ENCODE results near the gene NEK10.

NEK10 gene

DNA sequence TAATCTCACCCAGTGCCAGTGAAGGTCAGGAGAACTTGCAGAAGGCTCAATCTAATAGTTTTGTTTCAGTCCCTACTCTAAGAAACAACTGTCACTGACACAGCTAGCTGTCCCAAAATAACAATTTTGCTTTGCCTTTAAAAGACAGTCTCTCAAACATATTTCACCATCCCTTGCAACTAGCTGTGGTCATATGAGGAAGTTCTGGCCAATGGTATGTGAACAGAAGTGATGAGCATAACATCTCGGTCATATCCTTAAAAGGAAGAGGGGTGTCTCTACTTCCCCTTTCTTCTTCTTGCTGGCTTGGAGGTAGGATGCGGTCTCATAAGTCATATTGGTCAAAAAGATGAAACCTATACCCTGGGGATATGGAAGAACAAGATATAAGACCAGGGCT lies 198.1 kb downstream of the NEK10 start:
- no peak for DNase-seq (ENCODE audit: low read depth in 2 of 2)

DNA sequence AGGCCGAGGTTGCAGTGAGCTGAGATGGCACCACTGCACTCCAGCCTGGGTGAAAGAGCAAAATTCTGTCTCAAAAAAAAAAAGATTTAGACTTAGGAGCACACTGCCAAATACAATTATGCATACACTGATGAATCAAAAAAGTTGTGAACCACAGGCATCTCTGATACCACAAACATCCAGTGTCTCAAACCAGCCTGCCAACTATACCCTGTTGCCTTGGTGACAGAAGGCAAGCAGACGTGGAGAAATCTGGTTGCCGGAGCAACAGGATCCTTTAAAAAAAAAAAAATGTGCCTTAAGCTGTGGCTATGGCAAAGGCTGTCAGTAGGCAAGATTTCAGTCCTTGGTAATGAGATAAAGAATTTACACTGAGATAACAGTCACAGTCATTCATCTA lies 202.3 kb downstream of the NEK10 start:
- DNase-seq (ENCODE audit: low read depth in 2 of 2): no peak

DNA sequence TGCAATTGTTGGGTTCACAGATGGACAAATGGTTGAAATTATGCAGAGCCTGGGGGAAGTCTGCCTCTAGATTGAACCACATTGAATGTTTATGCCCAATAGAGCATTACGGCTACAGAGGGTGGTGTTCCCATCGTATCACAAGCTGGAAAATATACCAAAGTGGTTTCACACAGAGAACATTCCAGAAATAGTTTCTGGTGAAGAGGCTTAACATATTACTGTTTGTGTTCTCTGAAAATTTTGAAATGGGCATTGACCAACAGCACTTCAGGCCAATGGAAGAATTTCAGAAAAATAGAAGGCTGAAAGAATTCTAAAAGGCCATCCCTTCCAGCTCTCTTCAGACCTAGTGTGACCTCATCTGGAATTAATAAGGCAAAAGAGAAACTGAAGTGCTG lies 203.9 kb downstream of the NEK10 start:
- DNase-seq (ENCODE audit: low read depth in 2 of 2): no peak

- no peak for DNase-seq (ENCODE audit: low read depth in 2 of 2)
Observed at GRCh38 chr3:27160779-27161287, 208.3 kb downstream of the NEK10 start.

DNA sequence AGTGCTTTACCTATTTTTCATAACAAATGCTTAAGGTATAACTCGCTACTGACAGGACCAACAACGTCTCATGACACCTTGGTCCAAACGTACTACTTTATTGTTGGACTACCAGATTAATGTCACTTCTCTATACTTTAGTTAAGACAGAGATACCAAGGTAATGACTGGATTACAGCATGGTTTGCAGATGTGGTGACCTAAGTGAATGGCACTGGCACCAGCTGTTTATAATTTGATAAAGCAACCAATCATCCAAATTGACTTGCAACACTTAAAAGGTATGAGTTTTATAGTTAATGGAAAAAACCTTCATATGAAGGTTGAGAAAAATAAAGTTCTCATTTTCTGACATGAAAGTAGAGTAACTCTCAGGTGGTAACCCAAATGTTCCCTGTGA lies 209.0 kb downstream of the NEK10 start:
- DNase-seq (ENCODE audit: low read depth in 2 of 2): no peak

- DNase-seq (ENCODE audit: low read depth in 2 of 2): no peak
Observed at GRCh38 chr3:27147215-27147614, 222.0 kb downstream of the NEK10 start.

DNA sequence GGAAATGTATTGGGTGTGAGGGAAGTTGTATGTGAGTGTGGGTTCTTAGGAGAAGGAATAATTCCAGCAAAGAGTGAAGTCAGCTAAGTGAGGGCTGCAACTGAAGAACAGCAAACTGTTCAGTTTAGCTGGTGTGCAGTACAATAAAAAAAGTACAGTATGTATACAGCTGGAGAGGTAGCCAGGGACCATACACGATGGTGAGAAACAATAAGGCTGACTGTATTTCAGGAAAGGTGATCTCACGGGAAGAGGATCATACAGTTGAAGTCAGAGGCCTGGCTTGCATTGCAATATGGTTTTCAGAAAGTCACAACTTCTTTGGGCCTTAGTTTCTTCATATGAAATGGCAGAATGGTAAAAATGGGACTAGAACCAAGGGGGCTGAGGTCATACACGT lies 222.4 kb downstream of the NEK10 start:
- DNase-seq (ENCODE audit: low read depth in 2 of 2): no peak

DNA sequence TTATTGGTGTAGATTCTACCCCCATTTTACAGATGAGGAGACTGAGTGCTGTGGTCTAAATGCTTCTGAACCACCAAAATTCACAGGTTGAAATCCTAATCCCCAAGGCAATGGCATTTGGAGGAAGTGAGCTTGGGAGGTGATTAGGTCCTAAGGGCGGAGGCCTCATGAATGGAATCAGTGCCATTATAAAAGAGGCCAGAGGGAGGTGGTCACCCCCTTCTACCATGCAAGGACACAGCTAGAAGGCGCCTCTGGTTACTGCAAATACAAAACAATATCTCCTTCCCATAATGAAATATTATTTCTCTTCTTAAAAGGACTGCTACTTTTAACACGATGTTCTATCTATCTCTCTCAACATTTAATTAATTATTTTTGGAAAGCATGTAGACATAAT lies 223.5 kb downstream of the NEK10 start:
- DNase-seq (ENCODE audit: low read depth in 2 of 2): no peak

DNA sequence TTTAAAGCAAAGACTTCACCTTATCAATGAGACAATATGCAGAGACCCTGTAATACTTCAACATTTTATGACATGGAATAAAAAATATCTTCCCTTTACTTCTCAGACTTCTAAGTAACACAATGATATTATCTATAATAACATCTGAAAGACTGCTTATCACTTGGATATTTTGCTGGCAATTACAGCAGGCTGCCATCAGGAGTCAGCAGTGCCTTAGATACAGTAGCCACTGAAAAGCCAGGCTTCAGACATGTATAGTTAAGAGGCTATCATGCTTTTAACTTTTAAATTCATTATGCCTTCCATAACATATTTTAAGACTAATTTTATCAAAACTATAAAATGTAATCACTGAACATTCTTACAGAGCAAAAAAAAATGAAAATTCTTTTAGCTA lies 227.5 kb downstream of the NEK10 start:
- DNase-seq (ENCODE audit: low read depth in 2 of 2): no peak

GRCh38 chr3:27138562-27138961 lies 230.6 kb downstream of the NEK10 start:
- no peak for DNase-seq (ENCODE audit: low read depth in 2 of 2)

GRCh38 chr3:27138005-27138404 lies 231.2 kb downstream of the NEK10 start:
- no peak for DNase-seq (ENCODE audit: low read depth in 2 of 2)

DNA sequence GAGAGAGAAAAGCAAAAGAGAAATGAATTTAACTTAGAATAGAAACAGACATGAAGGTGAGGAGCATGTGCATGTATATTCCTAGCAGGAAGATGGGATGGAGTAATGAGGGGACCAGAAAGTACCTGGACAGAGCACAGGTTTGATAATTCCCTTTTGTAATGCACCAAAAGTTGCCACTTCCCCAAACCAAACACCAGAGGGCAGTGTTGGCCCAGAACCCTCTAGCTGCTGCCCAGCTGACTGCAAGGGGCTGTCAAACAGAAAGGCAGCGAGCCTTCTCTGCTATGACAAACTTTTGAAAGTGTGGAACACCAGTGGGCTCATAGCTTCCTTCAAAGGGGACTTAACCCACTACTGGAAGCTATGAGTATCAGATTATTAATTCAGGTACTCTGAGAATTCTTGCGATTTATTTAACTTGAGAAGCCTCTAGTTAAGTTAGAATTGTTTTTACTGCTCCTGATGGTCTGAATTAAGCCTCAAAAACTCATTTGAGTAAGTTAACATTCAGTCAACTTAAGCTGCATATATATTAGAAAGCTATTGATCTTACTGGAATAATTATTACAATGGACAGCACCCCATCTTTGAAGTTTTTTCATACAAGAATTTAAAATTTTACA lies 234.9 kb downstream of the NEK10 start:
- DNase-seq (ENCODE audit: low read depth in 2 of 2): peak; percentile 25 to 36

- no peak for DNase-seq (ENCODE audit: low read depth in 2 of 2)
Observed at GRCh38 chr3:27133060-27133459, 236.1 kb downstream of the NEK10 start.

DNA sequence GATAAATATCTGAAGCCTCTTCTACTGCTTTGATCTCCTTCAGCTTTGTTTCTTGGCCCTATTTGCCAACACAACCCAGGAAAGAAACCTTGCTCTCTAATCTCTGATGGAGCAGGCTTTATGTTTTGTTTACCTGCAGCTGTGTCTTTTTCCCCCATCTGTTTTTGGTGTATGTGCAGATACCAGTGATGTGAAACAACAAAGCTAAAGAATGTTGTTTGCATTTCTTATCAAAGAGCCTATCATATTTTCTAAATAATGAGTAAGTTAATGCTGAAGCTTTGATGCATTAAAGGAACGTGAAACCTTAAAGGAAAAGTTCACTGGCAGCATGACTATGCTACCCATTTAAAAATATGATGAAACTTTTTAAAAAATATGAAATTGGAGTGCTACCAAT lies 238.4 kb downstream of the NEK10 start:
- DNase-seq (ENCODE audit: low read depth in 2 of 2): no peak

DNA sequence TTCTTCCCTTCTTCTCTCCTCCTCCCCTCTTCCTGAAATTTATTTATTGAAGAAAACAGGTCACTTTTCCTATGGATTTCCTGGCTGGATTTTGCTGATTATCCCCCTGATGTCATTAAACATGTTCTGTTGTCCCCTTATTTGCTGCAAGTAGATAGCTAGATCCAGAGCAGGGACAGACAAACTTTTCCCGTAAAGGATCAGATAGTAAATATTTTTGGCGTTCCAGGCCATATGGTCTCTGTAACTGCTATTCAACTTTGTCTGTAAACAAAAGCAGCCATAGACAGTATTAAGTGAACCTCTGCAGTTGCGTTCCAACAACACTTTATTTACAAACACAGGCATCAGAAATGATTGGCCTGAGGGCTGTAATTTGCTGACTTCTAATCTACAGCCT lies 241.3 kb downstream of the NEK10 start:
- no peak for DNase-seq (ENCODE audit: low read depth in 2 of 2)

DNA sequence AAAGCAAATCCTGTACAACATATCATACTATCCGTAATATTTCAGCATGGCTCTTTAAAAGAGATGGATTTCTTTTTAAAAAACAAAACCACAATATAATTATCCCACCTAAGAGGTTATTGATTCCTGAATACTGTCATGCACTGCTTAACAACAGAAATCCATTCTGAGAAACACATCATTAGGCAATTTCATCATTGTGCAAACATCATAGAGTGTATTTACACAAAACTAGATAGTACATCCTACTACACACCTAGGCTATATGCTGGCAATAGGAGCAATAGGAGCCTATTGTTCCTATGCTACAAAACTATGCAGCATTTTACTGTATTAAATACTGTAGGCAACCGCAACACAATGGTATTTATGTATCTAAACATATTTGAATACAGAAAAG lies 242.0 kb downstream of the NEK10 start:
- no peak for DNase-seq (ENCODE audit: low read depth in 2 of 2)

- DNase-seq (ENCODE audit: low read depth in 2 of 2): no peak
Observed at GRCh38 chr3:27125821-27126501, 243.2 kb downstream of the NEK10 start.

- no peak for DNase-seq (ENCODE audit: low read depth in 2 of 2)
Observed at GRCh38 chr3:27119639-27120038, 249.5 kb downstream of the NEK10 start.

DNA sequence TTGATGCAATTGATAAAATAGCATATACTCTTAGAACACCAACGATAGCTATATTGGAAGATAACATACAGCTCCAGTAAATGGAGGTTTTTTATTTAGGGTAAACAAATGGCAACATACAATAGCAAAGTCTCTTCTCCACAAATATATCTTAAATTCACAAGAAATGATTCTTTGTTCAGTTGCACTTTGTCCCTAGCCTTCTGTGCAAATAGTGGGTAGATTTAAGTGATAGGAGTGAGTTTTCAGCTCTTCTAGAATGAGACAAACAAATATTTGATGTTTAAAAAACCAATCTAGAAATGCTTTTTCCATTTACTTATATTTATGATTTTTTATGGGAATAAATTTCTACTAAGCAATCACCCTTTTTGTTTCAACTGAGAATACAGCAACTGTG lies 253.8 kb downstream of the NEK10 start:
- DNase-seq (ENCODE audit: low read depth in 2 of 2): no peak

DNA sequence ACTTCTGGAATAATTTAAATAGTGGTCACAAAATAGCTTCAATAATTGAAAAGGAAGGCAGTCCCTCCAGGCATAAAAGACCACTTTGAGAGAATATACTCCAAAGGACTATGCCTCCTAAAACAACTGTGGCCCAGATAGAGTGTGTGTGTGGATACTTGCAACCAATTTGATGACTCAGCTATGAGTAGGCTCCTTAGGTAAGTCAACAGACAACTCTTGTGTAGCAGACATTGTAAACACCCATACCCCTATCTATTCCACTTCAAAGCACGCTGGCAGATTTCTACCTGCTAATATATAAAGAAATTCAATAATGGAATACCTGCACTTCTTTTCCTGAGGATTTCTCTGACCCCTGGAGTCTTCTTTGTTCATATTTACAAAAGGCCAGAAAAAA lies 254.5 kb downstream of the NEK10 start:
- DNase-seq (ENCODE audit: low read depth in 2 of 2): no peak

GRCh38 chr3:27114129-27114528 lies 255.1 kb downstream of the NEK10 start:
- DNase-seq (ENCODE audit: low read depth in 2 of 2): no peak

DNA sequence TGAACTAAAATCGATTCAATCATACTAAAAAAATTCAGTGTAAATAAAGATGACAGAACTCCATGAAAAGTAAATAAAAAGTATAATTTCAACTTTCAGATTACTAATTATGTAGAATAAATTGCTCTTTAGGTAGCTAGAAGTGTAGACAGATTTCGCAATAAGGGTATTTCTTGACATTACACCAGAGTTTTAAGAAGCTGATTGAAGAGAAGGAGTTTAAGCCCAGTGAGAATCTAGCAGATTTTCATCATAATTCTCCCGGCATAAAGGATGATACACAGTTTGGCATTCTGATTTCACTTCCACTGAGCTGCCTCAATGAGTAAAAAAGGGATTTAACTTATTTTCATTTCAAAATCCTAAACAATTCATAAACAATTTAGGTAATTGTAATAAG lies 259.2 kb downstream of the NEK10 start:
- DNase-seq (ENCODE audit: low read depth in 2 of 2): no peak

DNA sequence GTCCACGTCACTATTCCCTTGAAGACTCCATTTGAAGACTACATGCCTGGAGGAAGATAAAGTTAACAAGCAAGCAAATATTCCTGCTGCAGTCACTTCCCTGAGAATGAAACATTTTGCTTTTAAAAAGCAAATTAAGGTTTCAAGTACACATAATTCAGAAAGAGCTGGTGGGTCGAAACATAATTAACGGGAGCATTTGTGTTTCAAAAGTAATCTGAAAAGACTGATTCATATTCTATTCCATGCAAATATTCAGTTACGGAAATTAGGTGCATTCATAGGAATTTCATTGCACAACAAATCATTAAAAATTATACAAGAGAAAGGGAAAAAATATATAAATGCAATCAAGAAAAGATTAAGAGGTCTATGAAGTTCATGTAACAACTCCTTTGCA lies 260.9 kb downstream of the NEK10 start:
- DNase-seq (ENCODE audit: low read depth in 2 of 2): no peak

GRCh38 chr3:27105904-27106303 lies 263.3 kb downstream of the NEK10 start:
- no peak for DNase-seq (ENCODE audit: low read depth in 2 of 2)
